MM.1S (cell line): Measurements from ENCODE around the gene TAF1B.

Experiments
- CTCF ChIP-seq: fragments of 300-600 bp; sonication (generic); IDR thresholded peaks from 2 replicates; pipeline ENCODE4 v1.5.1; 2016; ENCODE audit warnings: antibody characterized with exemption, low read length, mixed read lengths
- EZH2 ChIP-seq: fragments of 300-600 bp; sonication (generic); optimal IDR thresholded peaks from 2 replicates; pipeline ENCODE3; 2017; ENCODE audit warnings: low read depth, mild to moderate bottlenecking, antibody characterized with exemption, low read length, mixed read lengths
- EZH2phosphoT487 ChIP-seq: fragments of 300-600 bp; sonication (generic); IDR thresholded peaks from 2 replicates; pipeline ENCODE4 v1.6.1; 2018; ENCODE audit warnings: antibody characterized with exemption, low read length

DNA sequence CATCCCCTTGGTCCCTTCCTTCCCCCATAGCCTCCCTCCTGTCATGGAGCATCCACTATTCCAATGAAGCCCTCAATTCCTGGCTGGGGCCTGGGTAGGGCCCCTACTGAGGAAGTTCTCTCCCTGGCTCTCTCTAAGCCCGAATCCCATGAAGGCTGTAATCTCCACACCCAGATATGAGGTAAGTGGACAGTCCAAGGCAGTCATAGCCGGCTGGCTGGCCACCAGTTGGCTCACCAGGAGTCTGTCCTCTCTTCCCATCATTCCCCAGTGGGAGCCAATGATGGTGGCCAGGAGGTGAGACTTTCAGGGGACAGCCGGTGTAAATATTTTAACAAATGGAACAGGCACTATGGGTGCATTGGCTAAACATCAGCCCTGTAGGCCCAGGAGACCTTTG is 6.8 kb upstream of the TAF1B start:
- no peak for TF ChIP-seq CTCF
- no peak for TF ChIP-seq EZH2phosphoT487
- no peak for TF ChIP-seq EZH2
